GM10266 (cell line): Measurements from ENCODE around the gene LNPK.
"Not testable (repeated sequence)": the region's sequence is repeated elsewhere in the genome, so short reads cannot be mapped to it uniquely, and the experiment has no call there.

Experiments
- DNase-seq: peaks from one replicate; pipeline ENCODE4 v3.0.0; 2012; ENCODE audit errors: extremely low spot score
- CTCF ChIP-seq: IDR thresholded peaks from 2 replicates; pipeline ENCODE4 v1.5.1; 2012; ENCODE audit warnings: mild to moderate bottlenecking, low read depth; ENCODE audit not compliant: control insufficient read depth, insufficient read depth; ENCODE audit errors: missing control alignments

LNPK gene

GRCh38 chr2:175973373-175973772 is 28.7 kb downstream of the LNPK start:
- no peak for DNase-seq
- TF ChIP-seq CTCF: no peak

- TF ChIP-seq CTCF: no peak
- no peak for DNase-seq
Observed at GRCh38 chr2:175966839-175967238, 35.2 kb downstream of the LNPK start.

GRCh38 chr2:175965773-175966172 is 36.3 kb downstream of the LNPK start:
- DNase-seq: no peak
- no peak for TF ChIP-seq CTCF

GRCh38 chr2:175964195-175964594 is 37.9 kb downstream of the LNPK start:
- no peak for DNase-seq
- no peak for TF ChIP-seq CTCF

GRCh38 chr2:175963171-175963570 is 38.9 kb downstream of the LNPK start:
- not testable (repeated sequence) for DNase-seq

- no peak for DNase-seq
- TF ChIP-seq CTCF: no peak
Observed at GRCh38 chr2:175957845-175958244, 44.2 kb downstream of the LNPK start.

- TF ChIP-seq CTCF: no peak
- no peak for DNase-seq
Observed at GRCh38 chr2:175955136-175955535, 46.9 kb downstream of the LNPK start.

GRCh38 chr2:175950512-175950911 is 51.6 kb downstream of the LNPK start:
- no peak for TF ChIP-seq CTCF

More at GRCh38 chr2:175950512-175950911, 51.6 kb downstream of the LNPK start:
- DNase-seq: no peak
